GM19238 (cell line): ENCODE measurements around the gene TANGO6.
"Not testable (repeated sequence)": the region's sequence is repeated elsewhere in the genome, so short reads cannot be mapped to it uniquely, and the experiment has no call there.

Experiments used
- DNase-seq: peaks from one replicate; pipeline ENCODE4 v3.0.0; 2011; ENCODE audit warnings: low spot score; ENCODE audit not compliant: insufficient read length

The TANGO6 gene

GRCh38 chr16:68843482-68844210 is at the start of gene TANGO6:
TANGO6 (plus strand) TSS chr16:68843531; CDS start chr16:68843618, 87 bp downstream.
- peak; percentile 81 for DNase-seq

- no peak for DNase-seq
Measured at GRCh38 chr16:68798398-68798797, 44.9 kb upstream of the TANGO6 start.

GRCh38 chr16:68800257-68800875 is 43.0 kb upstream of the TANGO6 start:
- peak; percentile 64 for DNase-seq

GRCh38 chr16:68802190-68802589 is 41.1 kb upstream of the TANGO6 start:
- no peak for DNase-seq

GRCh38 chr16:68806422-68806821 is 36.9 kb upstream of the TANGO6 start:
- no peak for DNase-seq

GRCh38 chr16:68806981-68807380 is 36.4 kb upstream of the TANGO6 start:
- no peak for DNase-seq

- DNase-seq = no peak
Measured at GRCh38 chr16:68814516-68814915, 28.8 kb upstream of the TANGO6 start.

- DNase-seq = no peak
Measured at GRCh38 chr16:68823401-68824135, 19.8 kb upstream of the TANGO6 start.

- DNase-seq = no peak
Measured at GRCh38 chr16:68825427-68825826, 17.9 kb upstream of the TANGO6 start.

- no peak for DNase-seq
Measured at GRCh38 chr16:68826652-68827051, 16.7 kb upstream of the TANGO6 start.

- no peak for DNase-seq
Measured at GRCh38 chr16:68833251-68833650, 10.1 kb upstream of the TANGO6 start.

- no peak for DNase-seq
Measured at GRCh38 chr16:68834550-68834949, 8.8 kb upstream of the TANGO6 start.

GRCh38 chr16:68835970-68836369 is 7.4 kb upstream of the TANGO6 start:
- no peak for DNase-seq

GRCh38 chr16:68839831-68840230 is 3.5 kb upstream of the TANGO6 start:
- DNase-seq = no peak

- not testable (repeated sequence) for DNase-seq
Measured at GRCh38 chr16:68842964-68843481, 308 bp upstream of the TANGO6 start.

- DNase-seq = no peak
Measured at GRCh38 chr16:68844211-68844564, 857 bp downstream of the TANGO6 start.

GRCh38 chr16:68848786-68849185 is 5.5 kb downstream of the TANGO6 start:
- DNase-seq = no peak

GRCh38 chr16:68850481-68850880 is 7.2 kb downstream of the TANGO6 start:
- DNase-seq = no peak

- no peak for DNase-seq
Measured at GRCh38 chr16:68851601-68852000, 8.3 kb downstream of the TANGO6 start.

GRCh38 chr16:68857479-68857878 is 14.1 kb downstream of the TANGO6 start:
- no peak for DNase-seq

- DNase-seq = no peak
Measured at GRCh38 chr16:68859828-68860227, 16.5 kb downstream of the TANGO6 start.
